Lung (tissue), 12 donors: ENCODE results near the gene FLYWCH2. TPM values are rescaled to one million over a fixed set of nuclear protein-coding genes. Genes with fewer than 3 reads are reported as not detected.

Experiments used
- ATAC-seq: fragments of 200-7000 bp; cut with Tn5 transposase; one replicate; pipeline ENCODE4 v1.9.1; 2020; ENCODE audit warnings: moderate number of reproducible peaks; ENCODE audit not compliant: insufficient read depth, low FRiP score
- DNase-seq, 3 donors: peaks; one replicate each; pipeline ENCODE4 v3.0.0-alpha.2; 2013 to 2017
- H3K27ac ChIP-seq, 2 donors: one replicate each; pipeline ENCODE4 v1.5.1; 2013; ENCODE audit warnings: mild to moderate bottlenecking in 2 of 2, moderate library complexity in 2 of 2, control low read depth in 1 of 2, inconsistent platforms in 1 of 2, low read depth in 1 of 2, low read length in 1 of 2
- H3K27me3 ChIP-seq, 3 donors: one replicate each; pipeline ENCODE4 v1.5.1; 2013; ENCODE audit warnings: low read length in 2 of 3; ENCODE audit not compliant: control insufficient read depth in 3 of 3, insufficient read depth in 3 of 3
- H3K36me3 ChIP-seq, 4 donors: one replicate each; pipeline ENCODE4 v1.5.1; 2013; ENCODE audit warnings: low read length in 4 of 4, mild to moderate bottlenecking in 1 of 4, moderate library complexity in 1 of 4; ENCODE audit not compliant: control insufficient read depth in 4 of 4, insufficient read depth in 4 of 4
- H3K4me1 ChIP-seq, 5 donors: one replicate each; pipeline ENCODE4 v1.5.1; 2013; ENCODE audit warnings: low read length in 5 of 5, mild to moderate bottlenecking in 2 of 5, moderate library complexity in 1 of 5; ENCODE audit not compliant: control insufficient read depth in 5 of 5, insufficient read depth in 5 of 5
- H3K4me3 ChIP-seq: one replicate; pipeline ENCODE4 v1.5.1; 2013; ENCODE audit warnings: mild to moderate bottlenecking, control low read depth, moderate library complexity
- H3K9ac ChIP-seq, 2 donors: one replicate each; pipeline ENCODE4 v1.5.1; 2013; ENCODE audit warnings: low read length in 2 of 2, control low read depth in 1 of 2; ENCODE audit not compliant: insufficient read depth in 1 of 2
- H3K9me3 ChIP-seq, 4 donors: one replicate each; pipeline ENCODE4 v1.5.1; 2013; ENCODE audit warnings: low read length in 3 of 4, mild to moderate bottlenecking in 1 of 4, moderate library complexity in 1 of 4; ENCODE audit not compliant: control insufficient read depth in 4 of 4, insufficient read depth in 3 of 4
- CTCF ChIP-seq: IDR thresholded peaks from 2 replicates; pipeline ENCODE4 v1.5.1; 2012; ENCODE audit warnings: mild to moderate bottlenecking; ENCODE audit errors: control extremely low read depth, extremely low read depth
- WGBS, 2 donors: extraction: QIAGEN DNeasy Blood & Tissue Kit; methylation state at CpG; one replicate each; pipeline ENCODE4 v1.1.7; 2013; 5-methylcytosine and 5-hydroxymethylcytosine counted together
- polyA plus RNA-seq, 2 donors: library from polyadenylated mRNA; stranded (reverse); fragments of 200-250 nt; gene quantifications; one replicate each; pipeline ENCODE4 v1.2.1, GENCODE V29; 2013
- total RNA-seq, 2 donors: library from RNA; depleted of rRNA in 1 of 2; stranded (reverse); fragments of >200 nt in 1 of 2; gene quantifications; one replicate each; pipeline ENCODE4 v1.2.1, GENCODE V29; 2014 to 2021
- donor health status: control.
- donor health status: control.
- donor health status: Bipolar disorder and iron deficiency.
- donor health status: healthy.
- donor health status: DM: yes; HTN: yes; CAD: no.

The FLYWCH2 gene
- total and polyA plus RNA-seq, 4 donors: 26.7 to 40.6 (median 39.2) TPM

GRCh38 chr16:2933136-2933535 lies 50.1 kb downstream of the FLYWCH2 start:
- no peak for DNase-seq
- H3K9me3 ChIP-seq: no peaks in the 10 kb centered on the region
- WGBS, 2 donors: 94% methylated on average over 30 of the region's 30 CpGs

GRCh38 chr16:2933701-2934100 lies 50.7 kb downstream of the FLYWCH2 start:
- ATAC-seq (no peak), DNase-seq (no peak)
- Histone ChIP-seq H3K9ac (no peak overlapping the region), H3K4me1 (no peaks in the 10 kb centered on the region), H3K27ac (no peak overlapping the region), H3K9me3 (no peaks in the 10 kb centered on the region), H3K36me3 (peaks cover 2 to 63% (median 15%) of the 10 kb centered on the region in 4 donors), H3K27me3 (no peaks in the 10 kb centered on the region), H3K4me3 (no peak overlapping the region)
- no peak for TF ChIP-seq CTCF
- 89 to 91% methylated on average over 19 to 22 of the region's 22 CpGs for WGBS, 2 donors

More at GRCh38 chr16:2933136-2933535, 50.1 kb downstream of the FLYWCH2 start:
- H3K4me3 ChIP-seq: no peak overlapping the region
- H3K36me3 ChIP-seq: peaks cover 2 to 60% (median 15%) of the 10 kb centered on the region in 4 donors
- no peak for TF ChIP-seq CTCF
- H3K27me3 ChIP-seq: no peaks in the 10 kb centered on the region
- ATAC-seq: no peak
- H3K27ac ChIP-seq: no peak overlapping the region
- H3K4me1 ChIP-seq: no peaks in the 10 kb centered on the region
- H3K9ac ChIP-seq: no peak overlapping the region

- no peak overlapping the region for H3K9ac ChIP-seq
- H3K27me3 ChIP-seq: no peaks in the 10 kb centered on the region
- H3K27ac ChIP-seq: no peak overlapping the region
- no peaks in the 10 kb centered on the region for H3K9me3 ChIP-seq
- 79 to 87% methylated on average over 15 of the region's 15 CpGs for WGBS, 2 donors
- no peak for TF ChIP-seq CTCF
- H3K4me1 ChIP-seq: no peaks in the 10 kb centered on the region
- no peak for DNase-seq
- peaks cover 2 to 63% (median 16%) of the 10 kb centered on the region in 4 donors for H3K36me3 ChIP-seq
- no peak overlapping the region for H3K4me3 ChIP-seq
- no peak for ATAC-seq
Observed at GRCh38 chr16:2934450-2934849, 51.4 kb downstream of the FLYWCH2 start.

GRCh38 chr16:2936436-2937011 lies 53.5 kb downstream of the FLYWCH2 start:
- no peak for TF ChIP-seq CTCF
- H3K4me1 ChIP-seq: no peaks in the 10 kb centered on the region
- no peak for DNase-seq
- H3K27ac ChIP-seq: no peak overlapping the region
- no peak overlapping the region for H3K9ac ChIP-seq
- H3K4me3 ChIP-seq: no peak overlapping the region
- 91 to 96% methylated on average over 22 of the region's 22 CpGs for WGBS, 2 donors
- peaks cover 4 to 65% (median 26%) of the 10 kb centered on the region in 4 donors for H3K36me3 ChIP-seq
- no peaks in the 10 kb centered on the region for H3K27me3 ChIP-seq
- ATAC-seq: no peak
- H3K9me3 ChIP-seq: no peaks in the 10 kb centered on the region
